Naive thymus-derived CD4-positive, alpha-beta T cell (primary cell): ENCODE results near the gene MRPL20. TPM values are rescaled to one million over a fixed set of nuclear protein-coding genes. Genes with fewer than 3 reads are reported as not detected.
"Not testable (repeated sequence)": the region's sequence is repeated elsewhere in the genome, so short reads cannot be mapped to it uniquely, and the experiment has no call there.

Source experiments
- ATAC-seq: fragments of 150-1000 bp; cut with Tn5 transposase; 2 replicates; pipeline ENCODE4 v1.10.0; 2021; ENCODE audit warnings: mild to moderate bottlenecking, moderate library complexity
- CTCF ChIA-PET: fragments of 350-600 bp; sonication (Branson Sonifier 250); formaldehyde crosslinking; loops from one replicate; lab custom pipeline; 2021; ENCODE audit warnings: antibody characterized with exemption; lab: Charles Lee
- POLR2A ChIA-PET: fragments of 350-600 bp; sonication (Branson Sonifier 250); formaldehyde crosslinking; loops from one replicate; lab custom pipeline; 2021; ENCODE audit warnings: antibody characterized with exemption, inconsistent platforms; lab: Charles Lee
- DNase-seq, 9 donors: peaks; one replicate each; pipeline versions ENCODE4 v3.0.0 to v3.0.0-alpha.2; 2020 to 2022; ENCODE audit warnings: mixed read lengths in 1 of 9
- H3K27ac ChIP-seq: one replicate; pipeline ENCODE4 v1.7.0; 2013; ENCODE audit warnings: mild to moderate bottlenecking, low read depth, low read length, moderate library complexity
- H3K27me3 ChIP-seq, 2 donors: one replicate each; pipeline ENCODE4 v1.7.0; 2013; ENCODE audit warnings: low read length in 2 of 2, mild to moderate bottlenecking in 2 of 2, moderate library complexity in 2 of 2; ENCODE audit not compliant: control insufficient read depth in 2 of 2, insufficient read depth in 2 of 2
- H3K36me3 ChIP-seq, 3 experiments: 1 replicate in 2 of 3; 2 replicates in 1 of 3; pipeline ENCODE4 v1.7.0; 2013; ENCODE audit warnings: low read length in 3 of 3, mild to moderate bottlenecking in 3 of 3, moderate library complexity in 1 of 3; ENCODE audit not compliant: insufficient read depth in 3 of 3, control insufficient read depth in 2 of 3
- H3K4me1 ChIP-seq, 2 donors: one replicate each; pipeline ENCODE4 v1.7.0; 2013; ENCODE audit warnings: low read length in 2 of 2, mild to moderate bottlenecking in 2 of 2, moderate library complexity in 1 of 2; ENCODE audit not compliant: control insufficient read depth in 2 of 2, insufficient read depth in 2 of 2
- H3K4me3 ChIP-seq: 2 replicates; pipeline ENCODE4 v1.7.0; 2013; ENCODE audit warnings: mild to moderate bottlenecking, low read length
- H3K9me3 ChIP-seq, 3 experiments: 1 replicate in 2 of 3; 2 replicates in 1 of 3; pipeline ENCODE4 v1.7.0; 2013; ENCODE audit warnings: low read length in 3 of 3; ENCODE audit not compliant: control insufficient read depth in 2 of 3
- H3K27ac Mint-ChIP-seq, 9 donors: one replicate each; pipeline ENCODE4 v1.8.0; 2020 to 2022; ENCODE audit warnings: mixed read lengths in 9 of 9, mild to moderate bottlenecking in 8 of 9, moderate library complexity in 5 of 9, inconsistent platforms in 2 of 9
- H3K27me3 Mint-ChIP-seq, 5 donors: one replicate each; pipeline ENCODE4 v1.8.0; 2021 to 2022; ENCODE audit warnings: mixed read lengths in 5 of 5, mild to moderate bottlenecking in 1 of 5
- H3K36me3 Mint-ChIP-seq, 5 donors: one replicate each; pipeline ENCODE4 v1.8.0; 2020 to 2022; ENCODE audit warnings: mixed read lengths in 5 of 5, mild to moderate bottlenecking in 3 of 5, inconsistent platforms in 1 of 5
- H3K4me1 Mint-ChIP-seq, 7 donors: one replicate each; pipeline ENCODE4 v1.8.0; 2020 to 2022; ENCODE audit warnings: mixed read lengths in 7 of 7, mild to moderate bottlenecking in 3 of 7, inconsistent platforms in 1 of 7
- H3K4me3 Mint-ChIP-seq, 10 donors: one replicate each; pipeline ENCODE4 v1.8.0; 2020 to 2022; ENCODE audit warnings: mild to moderate bottlenecking in 10 of 10, mixed read lengths in 10 of 10, moderate library complexity in 6 of 10, inconsistent platforms in 2 of 10
- H3K9me3 Mint-ChIP-seq, 11 donors: one replicate each; pipeline ENCODE4 v1.8.0; 2020 to 2022; ENCODE audit warnings: mixed read lengths in 11 of 11, mild to moderate bottlenecking in 4 of 11, inconsistent platforms in 1 of 11, moderate library complexity in 1 of 11
- intact Hi-C, 2 donors: fragments of 100-400 bp; cut with micrococcal nuclease; formaldehyde crosslinking; loops; one replicate each; pipeline ENCODE4 v1.15.1; 2023
- polyA plus RNA-seq, 2 donors: library from polyadenylated mRNA; unstranded; fragments of 300-500 nt; fragmentation: Illumina TruSeq; gene quantifications; one replicate each; pipeline ENCODE4 v1.2.3, GENCODE V29; 2021
- total RNA-seq, 6 experiments: library from RNA in 5 of 6; stranded (reverse) in 5 of 6; gene quantifications; 1 replicate in 5 of 6; 2 replicates in 1 of 6; pipeline ENCODE4 v1.2.3 and lab custom pipeline; 2021 to 2026

The MRPL20 gene
- total and polyA plus RNA-seq, 7 experiments from 2014 or later, result 91.2 to 239 (median 134) TPM

- Mint-ChIP-seq H3K4me3 (peak overlapping the region in 2 of 10 donors; percentile 35 to 76), H3K36me3 (peaks cover 0 to 14% (median 4%) of the 10 kb centered on the region in 5 donors), H3K27ac (peak overlapping the region in 1 of 9 donors; percentile 38), H3K4me1 (peaks cover 0 to 44% (median 24%) of the 10 kb centered on the region in 7 donors)
- H3K27me3 ChIP-seq, H3K9me3 Mint-ChIP-seq, H3K9me3 ChIP-seq, H3K27ac ChIP-seq, ATAC-seq, H3K36me3 ChIP-seq, H3K4me3 ChIP-seq, H3K27me3 Mint-ChIP-seq, CTCF ChIA-PET, intact Hi-C loops, DNase-seq: not testable (repeated sequence)
- H3K4me1 ChIP-seq, result peaks cover 18 to 19% of the 10 kb centered on the region in 2 donors
- POLR2A ChIA-PET, result interaction anchor here (0.9 to 5.6 kb wide), 2 partner anchors 34 to 236 kb away, joined by 4 to 55 read pairs; partner anchors contain the start of genes AURKAIP1 and TTLL10
Measured at GRCh38 chr1:1410238-1410637, 3.1 kb upstream of the MRPL20 start.

DNA sequence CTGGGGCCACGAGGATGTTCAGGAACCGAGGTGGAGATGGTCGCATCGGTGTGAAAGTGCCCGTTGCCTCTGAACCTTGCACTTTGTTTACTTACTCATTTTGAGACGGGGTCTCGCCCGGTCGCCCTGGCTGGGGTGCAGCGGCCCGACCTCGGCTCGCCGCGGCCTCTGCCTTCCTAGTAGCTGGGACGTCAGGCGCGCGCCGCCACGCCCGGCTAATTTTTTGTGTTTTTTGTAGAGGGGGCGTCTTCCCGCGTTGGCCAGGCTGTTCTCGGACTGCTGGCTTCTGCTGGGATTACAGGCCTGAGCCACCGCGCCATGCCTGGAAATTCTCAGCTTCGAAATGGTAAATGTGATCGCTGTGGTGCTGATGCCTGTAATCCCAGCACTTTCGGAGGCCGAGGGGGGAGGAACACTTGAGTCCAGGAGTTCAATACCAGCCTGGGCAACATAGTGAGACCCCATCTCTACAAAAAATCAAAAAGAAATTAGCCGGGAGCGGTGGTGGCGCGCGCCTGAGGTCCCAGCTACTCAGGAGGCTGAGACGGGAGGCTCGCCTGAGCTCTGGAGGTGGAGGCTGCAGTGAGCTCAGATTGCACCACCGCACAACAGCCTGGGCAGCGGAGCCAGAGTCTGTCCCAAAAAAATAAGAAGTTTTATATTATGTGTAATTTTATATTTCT lies 684 bp upstream of the MRPL20 start:
- Mint-ChIP-seq H3K27me3 (peaks cover 0 to 1% (median 0%) of the 10 kb centered on the region in 5 donors), H3K4me1 (peaks cover 0 to 54% (median 33%) of the 10 kb centered on the region in 7 donors), H3K36me3 (peaks cover 0 to 25% (median 5%) of the 10 kb centered on the region in 5 donors), H3K27ac (peak overlapping the region in 8 of 9 donors; percentile 82 to 95 (median 90)), H3K4me3 (peak overlapping the region; percentile 81 to 95 (median 90)), H3K9me3 (peaks cover 0 to 3% (median 0%) of the 10 kb centered on the region in 11 donors)
- intact Hi-C loops, result loop anchor here (1.0 to 10.0 kb wide), 9 partner anchors 8 to 291 kb away; partner anchors contain the start of genes AURKAIP1 (in 2 of the 2), ATAD3A (in 1 of the 2), ATAD3B (in 1 of the 2) and C1orf159 (in 1 of the 2)
- Histone ChIP-seq H3K36me3 (peaks cover 8 to 27% (median 12%) of the 10 kb centered on the region in 3 experiments), H3K4me1 (peaks cover 19 to 20% of the 10 kb centered on the region in 2 donors), H3K27ac (peak overlapping the region; percentile 89), H3K9me3 (no peaks in the 10 kb centered on the region), H3K4me3 (peak overlapping the region; percentile 89), H3K27me3 (no peaks in the 10 kb centered on the region)
- CTCF ChIA-PET, result interaction anchor here (0.9 kb wide), 1 partner anchor 33 kb away, joined by 3 read pairs; the partner anchor contains the start of gene AURKAIP1
- ATAC-seq, result peak; percentile 22
- no peak for DNase-seq
- POLR2A ChIA-PET, result interaction anchor here (0.6 to 5.6 kb wide), 11 partner anchors 13 to 449 kb away, joined by 3 to 80 read pairs (median 4); partner anchors contain the start of genes AURKAIP1, CCNL2, MIB2 and NOC2L

DNA sequence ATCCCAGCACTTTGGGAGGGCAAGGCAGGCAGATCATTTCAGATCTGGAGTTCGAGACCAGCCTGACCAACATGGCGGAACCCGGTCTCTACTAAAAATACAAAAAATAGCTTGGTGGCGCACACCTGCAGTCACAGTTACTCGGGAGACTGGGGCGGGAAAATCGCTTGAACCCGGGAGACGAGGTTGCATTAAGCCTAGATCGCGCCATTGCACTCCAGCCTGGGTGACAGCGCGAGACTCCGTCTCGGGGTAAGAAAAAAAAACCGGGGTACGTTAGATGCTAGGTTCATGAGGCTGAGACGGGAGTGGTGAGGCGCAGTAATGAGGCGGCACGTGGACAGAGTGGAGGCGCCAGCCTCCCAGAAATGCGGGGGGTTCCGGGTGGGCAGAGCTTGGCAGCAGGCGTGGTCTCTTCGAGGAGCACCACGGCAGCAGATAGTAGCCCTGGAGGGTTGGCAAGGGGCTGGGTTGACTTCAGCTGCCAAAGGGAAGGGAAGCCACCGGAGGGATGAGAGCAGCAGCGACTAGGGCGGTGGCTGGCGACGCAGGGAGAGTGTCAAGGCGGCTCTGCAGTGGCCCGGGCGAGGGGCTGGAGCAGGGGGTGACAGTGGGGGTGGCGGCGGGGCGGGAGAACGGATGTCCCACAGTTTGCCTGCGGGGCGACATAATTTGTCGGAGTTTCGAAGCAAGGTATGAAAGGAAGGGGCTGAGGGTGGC lies 832 bp downstream of the MRPL20 start:
- Mint-ChIP-seq H3K4me3 (peak overlapping the region; percentile 83 to 96 (median 93)), H3K27me3 (peaks cover 0 to 1% (median 0%) of the 10 kb centered on the region in 5 donors), H3K27ac (peak overlapping the region; percentile 90 to 97 (median 93)), H3K36me3 (peaks cover 0 to 30% (median 11%) of the 10 kb centered on the region in 5 donors), H3K9me3 (peaks cover 0 to 3% (median 0%) of the 10 kb centered on the region in 11 donors), H3K4me1 (peaks cover 0 to 62% (median 41%) of the 10 kb centered on the region in 7 donors)
- DNase-seq (no peak), ATAC-seq (no peak)
- ChIA-PET POLR2A (interaction anchor here (0.5 to 5.6 kb wide), 9 partner anchors 8 to 209 kb away, joined by 3 to 80 read pairs (median 6); partner anchors contain the start of genes AURKAIP1, CCNL2 and MIB2), CTCF (no interaction called here)
- Histone ChIP-seq H3K27ac (peak overlapping the region; percentile 89), H3K9me3 (no peaks in the 10 kb centered on the region), H3K4me3 (peak overlapping the region; percentile 89), H3K36me3 (peaks cover 8 to 42% (median 12%) of the 10 kb centered on the region in 3 experiments), H3K4me1 (peaks cover 19 to 20% of the 10 kb centered on the region in 2 donors), H3K27me3 (no peaks in the 10 kb centered on the region)
- intact Hi-C loops, result loop anchor here (2.0 to 10.0 kb wide), 5 partner anchors 31 to 209 kb away; partner anchors contain the start of genes ATAD3B (in 1 of the 2), AURKAIP1 (in 1 of the 2) and MIB2 (in 1 of the 2)

- POLR2A ChIA-PET, result no interaction called here
Measured at GRCh38 chr1:1403653-1404052, 3.4 kb downstream of the MRPL20 start.

GRCh38 chr1:1402901-1403392 lies 4.1 kb downstream of the MRPL20 start:
- not testable (repeated sequence) for ATAC-seq, DNase-seq, H3K9me3 Mint-ChIP-seq, H3K9me3 ChIP-seq, H3K4me3 ChIP-seq, H3K27me3 Mint-ChIP-seq, H3K27me3 ChIP-seq, H3K27ac ChIP-seq
- CTCF ChIA-PET, result interaction anchor here (0.7 kb wide), 1 partner anchor 39 kb away, joined by 3 read pairs; no protein-coding TSS in a partner anchor
- peaks cover 7 to 56% (median 12%) of the 10 kb centered on the region in 3 experiments for H3K36me3 ChIP-seq
- Mint-ChIP-seq H3K36me3 (peaks cover 0 to 36% (median 11%) of the 10 kb centered on the region in 5 donors), H3K27ac (peak overlapping the region in 5 of 9 donors; percentile 1 to 77 (median 39)), H3K4me3 (peak overlapping the region in 2 of 10 donors; percentile 26 to 56), H3K4me1 (peaks cover 9 to 61% (median 40%) of the 10 kb centered on the region in 7 donors)
- intact Hi-C loops, result loop anchor here in 1 of 2 donors (10.0 kb wide), 1 partner anchor 212 kb away; the partner anchor contains the start of gene MIB2
- peaks cover 28 to 29% of the 10 kb centered on the region in 2 donors for H3K4me1 ChIP-seq
- POLR2A ChIA-PET, result interaction anchor here (0.6 to 0.8 kb wide), 3 partner anchors 19 to 335 kb away, joined by 3 read pairs; no protein-coding TSS in a partner anchor

More at GRCh38 chr1:1403653-1404052, 3.4 kb downstream of the MRPL20 start:
- Mint-ChIP-seq H3K4me1 (peaks cover 5 to 61% (median 40%) of the 10 kb centered on the region in 7 donors), H3K9me3 (peaks cover 0 to 3% (median 0%) of the 10 kb centered on the region in 11 donors), H3K27ac (peak overlapping the region; percentile 1 to 73 (median 44)), H3K36me3 (peaks cover 0 to 35% (median 11%) of the 10 kb centered on the region in 5 donors), H3K27me3 (peaks cover 0 to 1% (median 0%) of the 10 kb centered on the region in 5 donors), H3K4me3 (peak overlapping the region in 7 of 10 donors; percentile 1 to 53 (median 26))
- CTCF ChIA-PET, result no interaction called here
- Histone ChIP-seq H3K36me3 (peaks cover 4 to 55% (median 12%) of the 10 kb centered on the region in 3 experiments), H3K27ac (no peak overlapping the region), H3K27me3 (no peaks in the 10 kb centered on the region), H3K4me1 (peaks cover 28% of the 10 kb centered on the region in 2 donors), H3K9me3 (no peaks in the 10 kb centered on the region), H3K4me3 (no peak overlapping the region)
- DNase-seq, result no peak
- ATAC-seq, result no peak
- intact Hi-C loops, result loop anchor here in 1 of 2 donors (10.0 kb wide), 1 partner anchor 211 kb away; the partner anchor contains the start of gene MIB2
